ENCODE results near the gene SULT1C4. TPM values are rescaled to one million over a fixed set of nuclear protein-coding genes. Genes with fewer than 3 reads are reported as not detected.
A peak's percentile ranks its signal among the peaks of the same experiment; 100 is the strongest.

SULT1C4 gene
- total and polyA plus RNA-seq, 2 of the 8 experiments (the other 6 are each of a cell fraction or from before 2014, with no cell fraction given), result 1.5 to 2.1 TPM

- no peak for DNase-seq (ENCODE audit: low read depth in 1 of 2, low spot score in 2 of 2)
- Histone ChIP-seq H3K4me3 (ENCODE audit: extremely low read depth in 1 of 4, insufficient read depth in 2 of 4, low read depth in 3 of 4, low read length in 4 of 4) (no peak overlapping the region), H3K9ac (replicated peaks in 1 of 4; ENCODE audit: extremely low read depth in 1 of 4, low read depth in 3 of 4, low read length in 3 of 4) (no peak overlapping the region), H3K27me3 (replicated peaks in 1 of 4; ENCODE audit: control insufficient read depth in 3 of 4, extremely low read depth in 1 of 4, insufficient read depth in 3 of 4, low read length in 3 of 4) (no peaks in the 10 kb centered on the region), H2BK15ac (ENCODE audit: low read length) (no peak overlapping the region), H3K4me2 (ENCODE audit: insufficient read depth in 1 of 2, low read depth in 2 of 2, low read length in 2 of 2) (no peak overlapping the region), H2BK120ac (replicated peaks; ENCODE audit: low read depth, low read length) (no peak overlapping the region), H2BK5ac (ENCODE audit: low read depth, low read length) (peak overlapping the region; percentile 9; the same call in 1 of the 2 replicates), H2AFZ (ENCODE audit: low read length) (peak overlapping the region; percentile 86), H4K5ac (ENCODE audit: insufficient read length, low read depth, low read length) (no peak overlapping the region), H3K18ac (ENCODE audit: extremely low read depth, low read length) (no peak overlapping the region), H3K23me2 (ENCODE audit: low read depth, low read length) (no peaks in the 10 kb centered on the region), H3K4me1 (replicated peaks in 1 of 4; ENCODE audit: control insufficient read depth in 3 of 4, insufficient read depth in 4 of 4, low read length in 3 of 4) (peaks cover 0 to 4% (median 3%) of the 10 kb centered on the region in 4 experiments; a peak in 2 of 7 replicates), H4K20me1 (replicated peaks in 1 of 2; ENCODE audit: control insufficient read depth in 1 of 2, insufficient read depth in 2 of 2, low read length in 2 of 2) (no peaks in the 10 kb centered on the region), H3K27ac (ENCODE audit: low read depth, low read length) (peak overlapping the region; percentile 35; the same call in 1 of the 2 replicates), H3K4ac (replicated peaks; ENCODE audit: insufficient read length, low read depth, low read length) (no peak overlapping the region), H3K79me1 (ENCODE audit: low read depth, low read length) (no peaks in the 10 kb centered on the region), H3K56ac (replicated peaks; ENCODE audit: insufficient read length, low read depth, low read length) (no peak overlapping the region), H2BK20ac (ENCODE audit: low read length) (no peak overlapping the region), H4K91ac (replicated peaks; ENCODE audit: insufficient read length, low read length) (no peak overlapping the region), H3K79me2 (ENCODE audit: control insufficient read depth in 1 of 2, insufficient read depth in 2 of 2, low read length in 2 of 2) (no peaks in the 10 kb centered on the region), H2BK12ac (ENCODE audit: low read depth, low read length) (0 out of 2 replicates have a peak overlapping the region, but pooled peaks have one; percentile 55), H2AK5ac (ENCODE audit: low read depth, low read length) (no peak overlapping the region), H3K23ac (ENCODE audit: insufficient read length) (no peak overlapping the region), H3K36me3 (ENCODE audit: control insufficient read depth in 2 of 4, insufficient read depth in 4 of 4, low read length in 3 of 4) (no peaks in the 10 kb centered on the region), H3K9me3 (ENCODE audit: insufficient read depth in 2 of 2, low read depth in 1 of 2, low read length in 1 of 2) (no peaks in the 10 kb centered on the region), H3K14ac (ENCODE audit: insufficient read length) (no peak overlapping the region), H4K8ac (ENCODE audit: extremely low read depth, insufficient read depth, low read length) (no peak overlapping the region)
- TF ChIP-seq ATF2 (IDR thresholded peaks at IDR 0.05; ENCODE audit: low read length) (0 out of 2 replicates have a peak, but pooled peaks have one; percentile 1), CTCF (IDR thresholded peaks at IDR 0.05; ENCODE audit: control extremely low read depth in 1 of 3, insufficient read depth in 1 of 3, low read depth in 1 of 3, low read length in 3 of 3) (no peak)
- POLR2A ChIA-PET (ENCODE audit: partially characterized antibody), result no interaction called here
- CTCF ChIA-PET (ENCODE audit: partially characterized antibody), result interaction anchor here (0.5 to 1.5 kb wide), 3 partner anchors 91 to 221 kb away, joined by 3 to 5 read pairs (median 4); no protein-coding TSS in a partner anchor
- 71% methylated on average over 1 of the region's 1 CpG; no CpG with 5 or more reads in 1 of the 2 experiments for WGBS, 2 experiments (ENCODE audit: extremely low coverage in 1 of 2, insufficient coverage in 1 of 2, insufficient read length in 1 of 2, insufficient replicate concordance in 2 of 2, low coverage in 1 of 2, low lambda C conversion rate in 2 of 2, missing lambda C conversion rate in 1 of 2)
- FAIRE-seq, result no peak
Measured at GRCh38 chr2:108363908-108364225, 13.9 kb upstream of the SULT1C4 start.

Measured in H1 (cell line).